ENCODE data around the gene MINK1. TPM values are rescaled to one million over a fixed set of nuclear protein-coding genes. Genes with fewer than 3 reads are reported as not detected.

Gene MINK1
- total RNA-seq, 2 experiments from 2014 or later, result 40.6 to 62.5 TPM

- H3K9me3 ChIP-seq (ENCODE audit: low read length), result no peaks in the 10 kb centered on the region
- no peak overlapping the region for H3K4me2 ChIP-seq (ENCODE audit: low read length)
- H2AFZ ChIP-seq (ENCODE audit: low read length), result no peak overlapping the region
- DNase-seq (ENCODE audit: low spot score), result no peak
- TF ChIP-seq, protein P1, sequence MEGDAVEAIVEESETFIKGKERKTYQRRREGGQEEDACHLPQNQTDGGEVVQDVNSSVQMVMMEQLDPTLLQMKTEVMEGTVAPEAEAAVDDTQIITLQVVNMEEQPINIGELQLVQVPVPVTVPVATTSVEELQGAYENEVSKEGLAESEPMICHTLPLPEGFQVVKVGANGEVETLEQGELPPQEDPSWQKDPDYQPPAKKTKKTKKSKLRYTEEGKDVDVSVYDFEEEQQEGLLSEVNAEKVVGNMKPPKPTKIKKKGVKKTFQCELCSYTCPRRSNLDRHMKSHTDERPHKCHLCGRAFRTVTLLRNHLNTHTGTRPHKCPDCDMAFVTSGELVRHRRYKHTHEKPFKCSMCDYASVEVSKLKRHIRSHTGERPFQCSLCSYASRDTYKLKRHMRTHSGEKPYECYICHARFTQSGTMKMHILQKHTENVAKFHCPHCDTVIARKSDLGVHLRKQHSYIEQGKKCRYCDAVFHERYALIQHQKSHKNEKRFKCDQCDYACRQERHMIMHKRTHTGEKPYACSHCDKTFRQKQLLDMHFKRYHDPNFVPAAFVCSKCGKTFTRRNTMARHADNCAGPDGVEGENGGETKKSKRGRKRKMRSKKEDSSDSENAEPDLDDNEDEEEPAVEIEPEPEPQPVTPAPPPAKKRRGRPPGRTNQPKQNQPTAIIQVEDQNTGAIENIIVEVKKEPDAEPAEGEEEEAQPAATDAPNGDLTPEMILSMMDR (conservative IDR thresholded peaks at IDR 0.05; ENCODE audit: low read length), result no peak
- TF ChIP-seq EZH2phosphoT487 (IDR thresholded peaks at IDR 0.05; ENCODE audit: borderline replicate concordance, low read depth, low read length), result no peak
- no peak overlapping the region for H3K27ac ChIP-seq (ENCODE audit: low read depth, low read length, poor library complexity, severe bottlenecking)
- ChIA-PET POLR2A (interaction anchor here (0.7 to 1.4 kb wide), 2 partner anchors 10 to 71 kb away, joined by 3 to 5 read pairs; partner anchors contain the start of gene SLC25A11), CTCF (ENCODE audit: unreplicated experiment) (no interaction called here)
- intact Hi-C loops (cut with micrococcal nuclease; ENCODE audit: unreplicated experiment), result no loop called here
- no peaks in the 10 kb centered on the region for H4K20me1 ChIP-seq (ENCODE audit: insufficient read depth, low read length)
- H3K4me1 ChIP-seq (ENCODE audit: insufficient read depth, low read length, poor library complexity, severe bottlenecking), result no peaks in the 10 kb centered on the region
- no TSS peak for BruUV-seq (replicated peaks)
- peaks cover 14% of the 10 kb centered on the region for H3K36me3 ChIP-seq (ENCODE audit: insufficient read depth, low read length)
- no peaks in the 10 kb centered on the region for H3K79me2 ChIP-seq (ENCODE audit: insufficient read depth, low read depth, low read length)
- H3K9me2 ChIP-seq (ENCODE audit: insufficient read depth, low read length), result no peaks in the 10 kb centered on the region
- no peak overlapping the region for H3K4me3 ChIP-seq (ENCODE audit: low read depth, low read length, poor library complexity, severe bottlenecking)
Observed at GRCh38 chr17:4928881-4929280, 95.7 kb downstream of the MINK1 start.

- no TSS peak for BruUV-seq (replicated peaks)
- H3K4me3 ChIP-seq (ENCODE audit: low read depth, low read length, poor library complexity, severe bottlenecking), result no peak within 1 kb of the TSS
- H3K27ac ChIP-seq (ENCODE audit: low read depth, low read length, poor library complexity, severe bottlenecking), result no peak within 1 kb of the TSS
- no peak for TF ChIP-seq EZH2phosphoT487 (IDR thresholded peaks at IDR 0.05; ENCODE audit: borderline replicate concordance, low read depth, low read length)
- TF ChIP-seq, protein P1 (conservative IDR thresholded peaks at IDR 0.05; ENCODE audit: low read length), result no peak
- DNase-seq (ENCODE audit: low spot score), result no peak
- intact Hi-C loops (cut with micrococcal nuclease; ENCODE audit: unreplicated experiment), result no loop called here
- H3K9me2 ChIP-seq (ENCODE audit: insufficient read depth, low read length), result no peaks in the 10 kb centered on the region
- H4K20me1 ChIP-seq (ENCODE audit: insufficient read depth, low read length), result no peaks in the 10 kb centered on the region
- CTCF ChIA-PET (ENCODE audit: unreplicated experiment), result no interaction called here
- POLR2A ChIA-PET, result no interaction called here
- H2AFZ ChIP-seq (ENCODE audit: low read length), result no peak within 1 kb of the TSS
- H3K36me3 ChIP-seq (ENCODE audit: insufficient read depth, low read length), result peaks cover 29% of the 10 kb centered on the region
- no peaks in the 10 kb centered on the region for H3K9me3 ChIP-seq (ENCODE audit: low read length)
- no peaks in the 10 kb centered on the region for H3K79me2 ChIP-seq (ENCODE audit: insufficient read depth, low read depth, low read length)
- peaks cover 3% of the 10 kb centered on the region for H3K4me1 ChIP-seq (ENCODE audit: insufficient read depth, low read length, poor library complexity, severe bottlenecking)
- no peak within 1 kb of the TSS for H3K4me2 ChIP-seq (ENCODE audit: low read length)
Observed at GRCh38 chr17:4931963-4932362, 98.8 kb downstream of the MINK1 start, which contains the start of gene GP1BA. TSS of gene GP1BA (plus strand) at chr17:4932277. CDS start at chr17:4932605, 328 bp downstream.

DNA sequence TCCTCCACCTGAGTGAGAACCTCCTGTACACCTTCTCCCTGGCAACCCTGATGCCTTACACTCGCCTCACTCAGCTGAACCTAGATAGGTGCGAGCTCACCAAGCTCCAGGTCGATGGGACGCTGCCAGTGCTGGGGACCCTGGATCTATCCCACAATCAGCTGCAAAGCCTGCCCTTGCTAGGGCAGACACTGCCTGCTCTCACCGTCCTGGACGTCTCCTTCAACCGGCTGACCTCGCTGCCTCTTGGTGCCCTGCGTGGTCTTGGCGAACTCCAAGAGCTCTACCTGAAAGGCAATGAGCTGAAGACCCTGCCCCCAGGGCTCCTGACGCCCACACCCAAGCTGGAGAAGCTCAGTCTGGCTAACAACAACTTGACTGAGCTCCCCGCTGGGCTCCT, 99.6 kb downstream of the MINK1 start:
- H3K4me2 ChIP-seq (ENCODE audit: low read length), result no peak overlapping the region
- H3K27ac ChIP-seq (ENCODE audit: low read depth, low read length, poor library complexity, severe bottlenecking), result no peak overlapping the region
- no peak for DNase-seq (ENCODE audit: low spot score)
- ChIA-PET CTCF (ENCODE audit: unreplicated experiment) (no interaction called here), POLR2A (no interaction called here)
- no peaks in the 10 kb centered on the region for H3K79me2 ChIP-seq (ENCODE audit: insufficient read depth, low read depth, low read length)
- no peaks in the 10 kb centered on the region for H3K9me3 ChIP-seq (ENCODE audit: low read length)
- peaks cover 37% of the 10 kb centered on the region for H3K36me3 ChIP-seq (ENCODE audit: insufficient read depth, low read length)
- H3K4me1 ChIP-seq (ENCODE audit: insufficient read depth, low read length, poor library complexity, severe bottlenecking), result peaks cover 3% of the 10 kb centered on the region
- no TSS peak for BruUV-seq (replicated peaks)
- intact Hi-C loops (cut with micrococcal nuclease; ENCODE audit: unreplicated experiment), result no loop called here
- TF ChIP-seq, protein P1 (conservative IDR thresholded peaks at IDR 0.05; ENCODE audit: low read length), result no peak
- no peak for TF ChIP-seq EZH2phosphoT487 (IDR thresholded peaks at IDR 0.05; ENCODE audit: borderline replicate concordance, low read depth, low read length)
- no peaks in the 10 kb centered on the region for H4K20me1 ChIP-seq (ENCODE audit: insufficient read depth, low read length)
- no peak overlapping the region for H2AFZ ChIP-seq (ENCODE audit: low read length)
- H3K4me3 ChIP-seq (ENCODE audit: low read depth, low read length, poor library complexity, severe bottlenecking), result no peak overlapping the region
- no peaks in the 10 kb centered on the region for H3K9me2 ChIP-seq (ENCODE audit: insufficient read depth, low read length)
